ENCODE measurements around the gene NR5A2. TPM values are rescaled to one million over a fixed set of nuclear protein-coding genes. Genes with fewer than 3 reads are reported as not detected.

Gene NR5A2
- polyA plus RNA-seq, 1 donor, result 3.0 TPM

DNA sequence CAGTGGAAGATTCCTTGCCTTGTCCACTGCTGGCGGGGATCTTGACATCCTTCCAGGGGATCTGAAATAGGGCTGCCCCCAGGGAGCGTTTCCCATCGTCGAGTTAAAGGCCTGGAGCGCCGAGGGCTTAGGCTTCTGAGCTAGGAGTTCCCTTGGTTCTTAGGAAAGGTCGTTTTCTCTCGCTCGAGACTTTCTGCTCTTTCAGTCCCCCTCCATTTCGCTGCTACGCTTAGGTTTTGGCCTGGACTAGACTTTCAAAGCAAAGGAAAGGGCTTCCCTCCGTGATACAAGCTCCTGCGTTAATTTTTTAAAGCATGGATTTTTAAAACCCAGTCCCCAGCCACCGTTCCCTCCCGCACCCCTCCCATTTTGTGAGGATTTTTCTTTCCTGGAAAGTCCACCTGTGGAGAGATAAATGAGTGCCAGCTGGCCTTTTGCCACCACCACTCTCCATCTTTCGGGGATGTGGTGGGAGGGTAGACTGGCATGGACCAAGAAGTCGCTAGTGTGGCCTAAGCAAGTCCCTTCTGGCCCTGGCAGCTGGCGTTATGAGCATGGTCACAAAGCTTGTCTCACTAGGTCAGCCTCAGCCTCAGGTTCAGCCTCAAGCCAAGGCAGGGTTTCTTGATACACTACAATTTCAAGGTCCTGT is 9.2 kb downstream of the NR5A2 start:
- no peak for DNase-seq

DNA sequence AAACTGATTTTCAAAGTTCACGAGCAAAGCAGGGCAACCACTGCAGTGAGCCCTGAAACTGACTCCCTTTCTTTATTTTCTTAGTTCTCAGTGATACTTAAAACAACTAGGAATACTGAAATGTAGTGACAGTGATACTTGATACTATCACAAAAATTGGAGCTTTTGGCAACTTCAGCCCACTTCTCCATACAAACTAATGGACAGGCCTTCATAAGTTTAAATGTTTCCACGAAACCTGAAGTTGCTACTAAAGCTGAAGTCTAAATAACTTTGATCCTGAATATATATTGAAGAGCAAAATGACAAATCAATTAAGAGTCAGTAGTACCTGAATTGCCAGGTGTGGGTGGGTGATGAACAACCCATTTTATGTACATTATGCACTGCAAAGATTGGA is 10.0 kb downstream of the NR5A2 start:
- DNase-seq, result no peak

DNA sequence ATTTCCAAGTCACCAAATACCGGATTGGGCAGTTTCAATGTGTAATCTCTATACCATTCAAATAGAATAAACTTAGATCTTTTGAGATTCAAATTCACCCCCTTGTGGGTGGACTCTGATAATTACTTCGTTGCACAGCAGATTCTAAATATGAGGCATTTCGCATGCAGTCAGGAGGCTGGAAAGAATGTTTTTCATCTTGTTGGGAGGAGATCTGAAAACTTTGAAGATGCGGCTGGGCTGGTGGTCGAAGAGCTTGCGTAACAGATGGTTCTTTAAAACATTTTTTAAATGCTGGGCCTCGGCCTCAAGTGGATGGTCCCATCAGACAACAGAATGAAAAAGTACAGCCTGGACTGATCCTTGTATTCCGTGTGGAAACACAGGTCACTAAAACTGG is 10.4 kb downstream of the NR5A2 start:
- no peak for DNase-seq

DNA sequence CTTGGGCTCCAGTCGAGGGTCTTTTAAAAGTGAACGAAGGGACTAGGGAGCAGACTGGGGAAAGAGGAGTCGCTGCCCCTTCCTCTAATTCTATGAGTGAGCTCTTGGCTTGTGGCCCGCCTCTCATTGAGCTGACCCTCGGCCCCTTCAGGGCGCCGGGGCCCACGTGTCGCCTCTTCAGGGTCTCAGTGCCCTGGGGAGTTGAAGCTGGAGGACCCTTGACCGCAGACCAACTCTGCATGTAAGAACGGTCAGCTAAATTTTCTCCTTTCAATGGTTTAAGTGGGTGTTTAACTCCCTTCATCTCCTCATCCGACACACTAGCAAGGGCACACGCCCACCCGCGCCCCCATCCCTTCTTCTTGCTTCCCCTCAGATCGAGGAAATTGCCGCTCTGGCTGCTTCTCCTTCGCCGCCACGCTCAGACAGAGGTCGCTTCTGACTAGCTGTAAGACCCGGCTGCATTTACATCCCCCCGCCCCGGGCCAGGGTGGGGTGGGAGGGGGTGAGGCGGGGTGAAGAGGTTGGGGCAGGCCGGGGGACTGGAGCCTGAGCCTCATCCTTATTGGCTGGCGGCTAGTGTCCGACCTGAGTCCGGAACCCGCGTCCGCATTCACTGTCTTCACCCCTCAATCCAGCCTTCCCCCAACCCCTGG is 10.9 kb downstream of the NR5A2 start:
- no peak for DNase-seq

DNA sequence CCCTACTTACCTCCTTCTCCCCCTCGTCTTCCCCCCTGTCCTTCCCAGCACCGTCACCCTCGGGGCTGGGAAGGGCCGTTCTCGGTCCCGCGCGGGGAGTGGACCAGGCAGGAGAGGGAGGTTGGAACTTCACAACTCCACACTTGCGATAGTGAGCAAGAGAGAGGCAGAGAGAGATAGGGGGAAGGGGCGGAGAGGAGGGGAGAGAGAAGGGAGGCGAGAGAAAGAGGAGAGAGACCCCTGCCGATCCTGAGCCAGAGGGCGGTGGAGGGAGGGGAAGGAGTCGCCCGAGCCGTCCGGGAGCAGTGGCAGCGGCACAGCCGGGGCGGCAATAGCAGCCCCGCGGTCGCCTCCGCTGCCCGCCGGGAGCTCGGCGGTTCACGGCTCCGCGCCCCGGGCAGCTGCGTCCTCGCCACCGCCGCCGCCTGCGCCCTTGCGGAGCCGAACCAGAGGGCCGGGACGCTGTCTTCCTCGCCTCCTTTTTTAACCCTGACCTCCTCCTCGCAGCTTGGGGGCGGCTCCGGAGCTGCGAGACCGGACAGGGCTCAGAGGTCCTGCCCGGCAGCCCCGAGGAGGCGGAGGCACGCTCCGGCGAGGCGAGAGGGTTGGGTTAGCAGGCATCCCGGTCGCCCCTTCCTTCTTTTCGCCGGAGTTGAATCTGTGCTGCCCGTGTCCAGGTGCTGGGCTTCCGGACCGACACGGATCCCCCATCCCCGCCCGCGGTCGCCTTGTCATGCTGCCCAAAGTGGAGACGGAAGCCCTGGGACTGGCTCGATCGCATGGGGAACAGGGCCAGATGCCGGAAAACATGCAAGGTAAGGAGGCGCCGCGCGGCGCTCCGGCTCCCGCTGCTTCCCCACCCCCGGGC is 11.7 kb downstream of the NR5A2 start:
- DNase-seq, result no peak

DNA sequence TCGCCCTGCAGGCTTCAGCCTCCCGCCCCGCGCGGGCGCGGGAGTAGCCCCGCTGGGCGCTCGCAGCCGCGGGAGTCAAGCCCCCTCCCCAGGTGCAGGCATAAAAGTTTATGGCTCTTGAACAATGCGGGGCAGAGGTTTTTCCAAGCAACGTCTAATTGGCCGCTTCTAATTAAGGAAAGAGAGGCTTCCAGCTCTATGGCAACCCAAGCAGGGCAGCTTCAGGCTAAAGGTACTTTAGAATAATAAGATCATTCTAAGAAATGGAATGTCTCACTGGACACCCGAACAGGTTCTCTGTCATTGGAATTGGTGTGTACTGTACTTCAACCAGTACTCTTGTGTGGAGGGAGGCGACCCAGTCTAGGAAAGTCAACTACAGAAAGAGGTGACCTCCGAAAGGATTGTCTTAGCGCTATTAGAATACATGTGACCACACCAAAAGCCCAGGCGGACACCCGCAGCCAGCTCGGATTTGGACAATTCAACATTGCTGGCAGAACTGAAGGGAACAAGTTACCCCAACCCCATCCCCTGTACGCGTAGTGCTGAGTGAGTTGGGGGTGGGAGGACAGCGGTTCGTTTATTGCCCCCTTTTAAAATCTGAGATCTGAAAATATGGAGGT is 12.5 kb downstream of the NR5A2 start:
- no peak for DNase-seq

DNA sequence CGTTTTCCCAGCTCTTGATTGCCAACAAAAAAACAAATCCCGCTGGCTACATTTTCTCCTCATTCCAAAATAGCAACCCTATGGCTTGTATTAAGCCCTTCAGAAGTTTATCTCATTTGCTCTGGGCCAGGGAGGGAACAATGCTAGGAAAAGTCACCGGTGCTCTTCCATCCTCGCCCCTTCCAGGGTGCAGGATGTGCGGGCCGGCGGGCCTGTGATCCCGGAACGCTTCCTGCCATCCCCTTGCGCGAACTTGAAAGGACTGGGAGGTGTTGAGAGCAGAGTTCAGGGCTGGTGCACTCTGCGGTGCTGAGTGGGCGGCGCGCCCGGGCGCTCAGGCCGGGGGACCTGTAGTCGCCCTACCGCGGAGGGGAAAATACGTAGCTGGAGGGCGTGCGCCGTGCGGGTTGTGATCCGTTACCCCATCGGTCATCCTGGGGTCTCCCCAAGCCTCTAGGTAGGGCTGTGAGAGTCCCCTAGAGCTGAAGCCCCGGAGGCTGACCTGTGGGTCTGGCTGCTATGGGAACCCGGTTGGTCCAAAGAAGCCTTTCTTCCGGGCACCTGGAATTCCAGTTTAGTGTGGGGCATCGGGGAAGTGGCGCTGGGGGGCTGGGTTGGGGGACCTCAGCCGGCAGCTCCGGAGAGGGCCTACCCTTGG is 13.1 kb downstream of the NR5A2 start:
- DNase-seq, result no peak

DNA sequence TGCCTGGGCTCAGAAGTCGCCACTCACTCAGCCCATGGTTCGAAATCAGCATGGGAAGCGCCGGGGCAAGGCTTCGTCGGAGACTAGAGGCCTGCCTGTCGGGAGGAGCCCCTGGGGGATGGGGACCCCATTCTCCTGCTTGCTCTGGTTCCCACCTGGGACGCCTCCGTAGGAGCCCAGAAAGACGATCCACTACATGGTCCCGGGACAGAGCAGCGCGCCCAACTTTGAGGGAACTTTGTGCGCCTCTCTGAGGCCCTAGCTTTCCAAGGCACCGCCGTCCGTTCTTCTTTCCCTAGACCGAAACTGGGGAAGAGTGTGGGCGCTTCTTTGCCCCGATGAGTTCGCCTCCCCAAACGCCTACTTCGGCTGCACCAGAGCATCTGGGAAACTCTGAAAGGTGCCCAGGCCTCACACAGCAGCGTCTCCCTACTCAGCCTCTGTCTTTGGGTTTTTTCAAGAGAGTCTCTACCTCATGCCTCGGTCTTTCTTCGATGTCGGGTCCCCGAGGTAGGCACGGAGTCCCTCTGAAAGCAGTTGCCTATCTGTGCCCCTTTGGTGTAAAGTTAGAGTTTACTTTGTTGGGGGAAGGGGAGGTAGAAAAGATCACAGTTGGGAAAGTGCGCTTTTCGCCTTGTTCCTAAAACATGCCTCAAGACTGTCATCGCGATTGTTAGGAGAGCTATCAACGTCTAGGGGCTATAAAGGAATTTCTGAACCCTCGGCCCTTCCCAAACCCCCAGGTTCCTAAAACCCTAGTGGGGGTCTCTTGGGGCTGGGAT is 14.0 kb downstream of the NR5A2 start:
- DNase-seq, result no peak

DNA sequence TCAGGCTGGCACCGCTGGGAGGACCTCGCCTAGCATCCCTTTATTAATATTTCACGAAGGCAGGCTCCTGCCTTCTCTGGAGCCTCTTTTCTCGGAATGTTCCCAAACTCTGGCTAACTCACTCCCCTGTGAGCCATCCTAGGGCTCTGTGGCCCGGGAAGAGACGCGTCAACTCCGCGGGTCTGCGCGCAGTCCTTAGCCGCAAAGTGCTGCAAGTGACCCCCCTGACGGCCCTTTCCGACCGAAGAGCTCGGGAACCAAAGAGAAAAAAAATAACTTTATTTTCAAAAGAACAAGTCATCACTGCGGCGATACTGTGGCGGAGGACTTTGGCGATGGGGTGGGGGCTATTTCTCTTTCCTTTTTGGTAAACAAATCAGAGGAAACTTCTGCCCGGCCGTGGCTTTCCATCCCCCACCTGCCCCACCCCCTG is 14.6 kb downstream of the NR5A2 start:
- DNase-seq, result no peak

DNA sequence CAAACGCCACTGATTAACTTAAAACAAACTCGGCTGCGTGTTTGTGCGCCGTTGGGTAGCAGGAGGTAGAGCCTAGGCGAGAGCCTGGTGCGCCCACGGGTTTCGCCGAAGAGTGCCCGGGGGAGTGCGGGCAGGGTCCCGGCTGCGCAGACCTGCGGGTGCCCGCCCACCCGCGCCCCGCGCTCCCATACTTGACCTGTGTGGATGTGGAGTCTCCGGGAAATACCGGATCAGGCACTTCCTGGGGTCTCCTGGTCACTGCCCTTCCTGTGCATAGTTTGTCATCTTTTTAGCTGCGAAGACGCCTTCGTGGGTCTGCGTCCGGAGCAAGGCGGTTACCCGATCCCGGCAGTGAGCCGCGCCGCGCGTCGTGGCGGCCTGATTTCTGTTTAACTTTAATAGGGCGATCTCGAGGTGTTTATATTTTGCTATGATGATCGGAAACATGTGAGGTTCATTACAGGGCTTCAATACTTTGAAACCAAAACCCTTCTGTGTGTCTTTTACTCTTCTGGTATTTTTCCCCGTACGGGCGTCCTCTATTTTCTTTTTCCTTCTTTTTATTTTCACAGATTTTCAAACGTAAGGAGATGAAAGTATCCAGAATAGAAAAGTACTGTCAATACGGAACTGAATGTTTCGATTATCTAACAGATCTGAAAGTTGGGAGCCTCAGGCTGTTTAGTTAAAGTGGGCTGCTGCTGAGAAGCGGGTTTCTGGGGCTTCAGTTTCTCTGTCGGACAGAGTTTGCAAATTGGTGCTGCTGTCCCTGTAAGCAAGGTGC is 15.2 kb downstream of the NR5A2 start:
- no peak for DNase-seq

DNA sequence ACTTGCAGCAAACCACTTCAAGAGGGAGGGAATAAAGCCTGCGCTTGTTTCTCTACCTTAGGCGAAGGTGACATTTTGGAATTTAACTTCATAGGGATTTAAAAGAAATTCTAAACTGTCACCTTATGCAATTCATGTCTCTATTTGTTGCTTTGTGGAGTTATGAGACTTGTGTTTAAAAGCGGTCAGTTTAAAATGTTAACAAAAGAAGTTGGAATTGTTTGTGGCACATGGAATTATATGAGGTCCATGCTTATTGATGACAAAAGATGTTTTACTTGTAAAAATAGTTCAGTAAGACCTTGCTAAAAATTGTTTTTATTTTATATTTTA is 15.8 kb downstream of the NR5A2 start:
- no peak for DNase-seq

DNA sequence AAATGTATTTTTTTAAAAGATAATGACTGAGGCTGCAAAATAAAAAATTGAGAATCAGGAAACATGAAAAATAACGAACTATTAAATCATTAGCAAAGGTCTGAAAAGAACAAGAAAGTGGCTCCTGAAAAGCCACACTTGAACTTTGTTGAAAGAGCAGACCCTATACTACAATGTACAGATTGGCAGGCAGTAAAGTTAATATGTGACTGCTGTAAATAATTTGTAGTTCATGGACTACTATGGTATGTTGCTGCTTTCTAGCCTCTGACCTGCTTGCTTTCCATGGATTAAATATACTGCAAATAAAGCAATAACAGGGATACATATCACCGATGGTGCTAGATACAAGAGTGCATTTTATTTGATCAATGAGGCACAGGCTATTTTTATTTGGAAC is 18.6 kb downstream of the NR5A2 start:
- DNase-seq, result no peak

DNA sequence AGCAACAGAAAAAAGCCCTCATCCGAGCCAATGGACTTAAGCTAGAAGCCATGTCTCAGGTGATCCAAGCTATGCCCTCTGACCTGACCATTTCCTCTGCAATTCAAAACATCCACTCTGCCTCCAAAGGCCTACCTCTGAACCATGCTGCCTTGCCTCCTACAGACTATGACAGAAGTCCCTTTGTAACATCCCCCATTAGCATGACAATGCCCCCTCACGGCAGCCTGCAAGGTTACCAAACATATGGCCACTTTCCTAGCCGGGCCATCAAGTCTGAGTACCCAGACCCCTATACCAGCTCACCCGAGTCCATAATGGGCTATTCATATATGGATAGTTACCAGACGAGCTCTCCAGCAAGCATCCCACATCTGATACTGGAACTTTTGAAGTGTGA is 20.7 kb downstream of the NR5A2 start:
- no peak for DNase-seq

DNA sequence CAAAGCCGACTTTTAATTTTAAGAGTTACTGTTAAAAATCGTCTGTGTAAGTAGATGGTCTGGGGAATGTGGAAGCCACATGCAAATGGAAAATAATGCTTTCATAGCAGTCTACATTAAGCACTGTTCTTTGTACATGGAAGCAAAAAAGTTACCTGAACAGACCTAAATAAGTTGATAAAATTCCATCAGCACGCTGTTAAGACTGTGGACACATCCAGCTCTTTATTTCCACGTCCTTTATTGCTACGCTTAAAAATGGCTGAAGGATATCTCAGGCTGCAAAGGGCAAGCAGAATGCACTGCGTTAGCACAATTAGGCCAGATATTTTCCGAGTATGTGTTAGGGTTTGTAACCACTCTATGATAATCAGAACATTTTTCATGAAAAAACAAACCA is 22.3 kb downstream of the NR5A2 start:
- no peak for DNase-seq

DNA sequence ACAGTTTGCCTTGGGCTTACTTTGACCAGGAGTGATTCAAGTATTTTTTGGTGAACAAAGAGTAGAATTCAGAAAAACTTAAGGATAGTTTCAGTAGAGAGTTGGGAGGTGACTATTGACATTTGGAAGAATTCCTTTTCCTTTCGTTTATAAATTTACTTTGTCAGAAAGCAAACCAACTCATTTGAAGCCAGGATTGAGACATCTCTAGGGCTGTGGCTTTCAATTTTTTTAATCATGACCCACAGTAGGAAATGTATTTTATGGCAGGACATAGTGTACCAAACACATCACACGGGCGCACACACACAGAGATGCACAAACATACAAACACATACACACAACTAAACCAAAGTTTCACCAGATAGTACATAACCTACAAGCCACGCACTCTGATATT is 24.1 kb downstream of the NR5A2 start:
- no peak for DNase-seq

DNA sequence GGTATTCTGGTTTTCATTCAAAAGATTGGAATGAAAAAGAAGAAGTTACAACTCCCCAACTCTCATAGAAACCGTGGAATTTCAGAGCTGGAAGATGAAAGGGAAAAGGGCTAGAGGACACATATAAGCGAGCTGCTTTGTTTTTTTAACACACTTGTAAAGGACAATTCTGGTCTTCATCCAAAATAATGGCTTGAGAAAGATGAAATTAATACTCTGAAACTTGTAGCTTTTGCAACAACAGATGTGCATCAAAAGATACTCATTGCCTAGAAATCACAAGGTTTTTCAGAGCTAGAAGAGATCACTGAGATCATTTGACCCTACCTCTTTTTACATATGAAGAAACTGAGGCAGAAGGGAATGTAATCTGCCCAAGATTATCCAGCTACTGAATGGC is 25.6 kb downstream of the NR5A2 start:
- no peak for DNase-seq

DNA sequence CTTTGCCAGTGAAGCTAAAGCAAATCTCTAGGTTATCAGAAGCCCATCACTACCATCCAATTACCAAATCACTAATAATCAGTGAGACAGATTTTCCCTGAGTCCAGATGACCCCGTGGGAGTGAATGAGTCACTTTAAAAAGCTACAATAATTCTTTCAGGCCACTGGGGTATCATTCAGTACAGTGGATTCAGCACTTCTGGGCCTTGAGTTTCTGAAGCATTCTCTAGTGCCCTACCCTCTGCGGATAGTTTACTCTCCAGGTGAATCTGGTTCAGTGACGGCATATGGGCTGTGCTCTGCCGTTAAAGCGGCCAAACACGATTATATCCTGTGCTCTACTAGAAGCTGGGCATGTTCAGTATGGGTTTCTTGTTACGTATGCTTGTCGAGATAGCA is 26.1 kb downstream of the NR5A2 start:
- DNase-seq, result no peak

DNA sequence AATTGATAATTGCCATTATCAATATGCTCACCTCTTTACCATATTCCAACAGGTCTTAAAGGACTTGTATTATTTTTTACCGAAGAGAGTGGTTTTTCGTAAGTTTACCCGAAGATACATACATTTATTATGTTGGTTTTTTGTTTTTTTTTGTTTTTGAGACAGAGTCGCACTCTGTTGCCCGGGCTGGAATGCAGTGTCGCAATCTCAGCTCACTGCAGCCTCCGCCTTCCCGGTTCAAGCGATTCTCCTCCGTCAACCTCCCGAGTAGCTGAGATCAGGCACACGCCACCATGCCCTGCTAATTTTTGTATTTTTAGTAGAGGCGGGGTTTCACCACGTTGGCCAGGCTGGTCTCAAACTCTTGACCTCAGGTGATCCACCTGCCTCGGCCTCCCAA is 30.8 kb downstream of the NR5A2 start:
- no peak for DNase-seq

DNA sequence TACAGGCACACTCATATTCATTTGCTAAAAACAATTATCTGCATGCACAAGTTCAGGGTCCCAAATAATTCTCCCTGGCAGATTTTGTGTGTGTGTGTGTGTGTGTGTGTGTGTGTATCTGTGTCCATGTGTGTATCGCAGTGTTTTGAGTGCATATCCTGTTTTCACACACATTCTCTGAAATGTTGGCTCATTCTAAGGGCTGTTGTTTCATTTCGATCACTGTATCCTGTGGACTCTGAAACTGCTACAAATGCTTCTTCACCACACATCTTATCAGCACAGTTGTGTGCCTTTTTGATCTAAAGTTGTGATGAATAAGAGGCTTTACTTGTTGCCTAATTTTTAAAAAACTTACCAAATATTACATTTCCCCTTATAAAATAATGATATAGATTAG is 34.6 kb downstream of the NR5A2 start:
- no peak for DNase-seq

DNA sequence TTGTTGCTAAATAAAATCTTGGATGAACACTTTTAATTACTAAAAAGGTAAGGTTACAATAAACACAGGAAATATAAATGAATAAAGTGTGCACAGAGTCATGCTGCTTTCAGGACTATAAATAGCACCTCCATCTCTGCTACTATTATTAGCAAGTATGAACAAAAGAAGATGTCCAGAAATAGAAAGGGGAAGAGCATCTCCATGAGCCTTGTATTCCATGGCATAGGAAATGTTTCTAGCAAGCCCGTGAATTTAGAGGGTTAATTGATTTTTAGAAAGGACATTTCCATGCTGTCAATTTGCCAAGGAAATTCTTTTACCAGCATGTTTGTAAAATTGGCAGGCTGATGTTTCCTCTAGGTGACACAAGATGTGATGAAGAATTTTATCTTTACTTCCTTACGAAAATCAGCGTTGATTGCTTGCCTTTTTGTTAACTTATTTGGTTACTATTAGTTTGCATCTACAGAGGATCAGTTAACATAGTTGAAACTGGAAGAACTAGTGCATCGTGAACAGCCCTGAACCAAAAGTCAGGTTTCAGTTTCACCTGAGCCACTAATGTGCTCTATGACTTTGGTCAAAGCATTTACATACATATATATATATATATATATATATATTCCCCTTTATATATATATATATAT is 45.3 kb downstream of the NR5A2 start:
- no peak for DNase-seq

DNA sequence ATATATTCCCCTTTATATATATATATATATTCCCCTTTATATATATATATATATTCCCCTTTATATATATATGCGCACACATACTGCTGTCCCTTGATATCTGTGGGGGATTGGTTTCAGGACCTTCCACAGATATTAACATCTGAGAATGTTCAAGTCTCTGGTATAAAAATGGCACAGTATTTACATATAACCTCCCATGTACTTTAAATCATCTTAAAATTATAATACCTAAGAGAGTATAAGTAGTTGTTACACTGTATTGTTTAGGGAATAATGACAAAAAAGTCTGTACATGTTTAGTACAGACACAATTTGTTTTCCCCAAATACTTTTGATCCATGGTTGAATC is 45.8 kb downstream of the NR5A2 start:
- DNase-seq, result no peak

All from hindlimb muscle (tissue), 1 donor.